KOPT-K1 (cell line): ENCODE results near the gene GPR146.

Experiments used
- H3K27ac ChIP-seq: fragments of 200-600 bp; sonication (generic); 2 replicates; pipeline ENCODE4 v1.5.1; 2016; ENCODE audit warnings: antibody characterized with exemption, mild to moderate bottlenecking, low read depth, low read length; ENCODE audit not compliant: poor library complexity, severe bottlenecking
- H3K36me3 ChIP-seq: fragments of 200-600 bp; sonication (generic); 2 replicates; pipeline ENCODE4 v1.5.1; 2017; ENCODE audit warnings: antibody characterized with exemption, mild to moderate bottlenecking, low read length, moderate library complexity; ENCODE audit not compliant: insufficient read depth
- H3K9me3 ChIP-seq: fragments of 200-600 bp; sonication (generic); 2 replicates; pipeline ENCODE4 v1.5.1; 2017; ENCODE audit warnings: antibody characterized with exemption, low read length, mild to moderate bottlenecking; ENCODE audit not compliant: insufficient read depth, poor library complexity, severe bottlenecking

GPR146 gene

GRCh38 chr7:1042492-1042833 is 1.9 kb upstream of the GPR146 start:
- H3K9me3 ChIP-seq: no peaks in the 10 kb centered on the region
- no peak overlapping the region for H3K27ac ChIP-seq
- H3K36me3 ChIP-seq: no peaks in the 10 kb centered on the region

GRCh38 chr7:1043552-1044188 is 676 bp upstream of the GPR146 start:
- no peaks in the 10 kb centered on the region for H3K9me3 ChIP-seq
- peak overlapping the region; percentile 25 for H3K27ac ChIP-seq
- no peaks in the 10 kb centered on the region for H3K36me3 ChIP-seq

GRCh38 chr7:1045069-1046063 is 1.0 kb downstream of the GPR146 start:
- Histone ChIP-seq H3K9me3 (no peaks in the 10 kb centered on the region), H3K36me3 (no peaks in the 10 kb centered on the region), H3K27ac (no peak overlapping the region)

GRCh38 chr7:1046722-1047679 is 2.7 kb downstream of the GPR146 start:
- Histone ChIP-seq H3K36me3 (no peaks in the 10 kb centered on the region), H3K27ac (no peak overlapping the region), H3K9me3 (no peaks in the 10 kb centered on the region)

GRCh38 chr7:1049006-1049741 is 4.8 kb downstream of the GPR146 start:
- H3K36me3 ChIP-seq: no peaks in the 10 kb centered on the region
- no peaks in the 10 kb centered on the region for H3K9me3 ChIP-seq
- no peak overlapping the region for H3K27ac ChIP-seq

- Histone ChIP-seq H3K36me3 (no peaks in the 10 kb centered on the region), H3K27ac (no peak overlapping the region), H3K9me3 (no peaks in the 10 kb centered on the region)
Observed at GRCh38 chr7:1049801-1050200, 5.5 kb downstream of the GPR146 start.

GRCh38 chr7:1050254-1050906 is 6.0 kb downstream of the GPR146 start:
- H3K9me3 ChIP-seq: no peaks in the 10 kb centered on the region
- H3K36me3 ChIP-seq: no peaks in the 10 kb centered on the region
- H3K27ac ChIP-seq: no peak overlapping the region

- Histone ChIP-seq H3K9me3 (no peaks in the 10 kb centered on the region), H3K36me3 (no peaks in the 10 kb centered on the region), H3K27ac (no peak overlapping the region)
Observed at GRCh38 chr7:1050956-1051690, 6.8 kb downstream of the GPR146 start.

GRCh38 chr7:1052031-1052818 is 7.9 kb downstream of the GPR146 start:
- H3K9me3 ChIP-seq: no peaks in the 10 kb centered on the region
- H3K36me3 ChIP-seq: no peaks in the 10 kb centered on the region
- no peak overlapping the region for H3K27ac ChIP-seq

GRCh38 chr7:1053002-1053411 is 8.7 kb downstream of the GPR146 start:
- Histone ChIP-seq H3K27ac (no peak overlapping the region), H3K9me3 (no peaks in the 10 kb centered on the region), H3K36me3 (no peaks in the 10 kb centered on the region)

- Histone ChIP-seq H3K36me3 (no peaks in the 10 kb centered on the region), H3K9me3 (no peaks in the 10 kb centered on the region), H3K27ac (no peak overlapping the region)
Observed at GRCh38 chr7:1053816-1054370, 9.5 kb downstream of the GPR146 start.

GRCh38 chr7:1054438-1054837 is 10.1 kb downstream of the GPR146 start:
- no peaks in the 10 kb centered on the region for H3K36me3 ChIP-seq
- H3K9me3 ChIP-seq: no peaks in the 10 kb centered on the region
- H3K27ac ChIP-seq: no peak overlapping the region
